Breast epithelium (tissue), 3 donors: ENCODE results near the gene FAM107A.

Source experiments
- POLR2AphosphoS5 ChIP-seq, 3 donors: sonication (generic); formaldehyde crosslinking; IDR thresholded peaks; one replicate each; pipeline ENCODE4 v1.6.1; 2017; ENCODE audit warnings: antibody characterized with exemption in 3 of 3
- TF ChIP-seq, protein P1 (sequence below), 3 donors: fragments of 450-650 bp; IDR thresholded peaks; one replicate each; pipeline ENCODE4 v1.5.1; 2016 to 2017; ENCODE audit warnings: antibody characterized with exemption in 3 of 3, mild to moderate bottlenecking in 3 of 3, moderate library complexity in 3 of 3

DNA sequence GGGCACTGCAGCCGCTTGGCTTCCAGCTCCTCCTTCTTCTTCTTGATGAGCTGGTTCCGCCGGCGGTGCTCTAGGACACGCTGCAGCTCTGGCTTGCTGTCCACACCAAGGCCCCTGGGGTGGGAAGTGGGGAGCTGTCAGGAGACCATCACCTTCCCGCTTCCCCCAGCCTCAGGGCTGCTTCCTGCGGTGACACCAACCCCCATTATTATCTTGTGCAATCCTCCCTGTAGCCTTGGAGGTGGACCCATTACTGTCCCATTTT, 10.0 kb downstream of the FAM107A start:
- TF ChIP-seq, protein P1, sequence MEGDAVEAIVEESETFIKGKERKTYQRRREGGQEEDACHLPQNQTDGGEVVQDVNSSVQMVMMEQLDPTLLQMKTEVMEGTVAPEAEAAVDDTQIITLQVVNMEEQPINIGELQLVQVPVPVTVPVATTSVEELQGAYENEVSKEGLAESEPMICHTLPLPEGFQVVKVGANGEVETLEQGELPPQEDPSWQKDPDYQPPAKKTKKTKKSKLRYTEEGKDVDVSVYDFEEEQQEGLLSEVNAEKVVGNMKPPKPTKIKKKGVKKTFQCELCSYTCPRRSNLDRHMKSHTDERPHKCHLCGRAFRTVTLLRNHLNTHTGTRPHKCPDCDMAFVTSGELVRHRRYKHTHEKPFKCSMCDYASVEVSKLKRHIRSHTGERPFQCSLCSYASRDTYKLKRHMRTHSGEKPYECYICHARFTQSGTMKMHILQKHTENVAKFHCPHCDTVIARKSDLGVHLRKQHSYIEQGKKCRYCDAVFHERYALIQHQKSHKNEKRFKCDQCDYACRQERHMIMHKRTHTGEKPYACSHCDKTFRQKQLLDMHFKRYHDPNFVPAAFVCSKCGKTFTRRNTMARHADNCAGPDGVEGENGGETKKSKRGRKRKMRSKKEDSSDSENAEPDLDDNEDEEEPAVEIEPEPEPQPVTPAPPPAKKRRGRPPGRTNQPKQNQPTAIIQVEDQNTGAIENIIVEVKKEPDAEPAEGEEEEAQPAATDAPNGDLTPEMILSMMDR (IDR thresholded peaks at IDR 0.05) = no peak
- no peak for TF ChIP-seq POLR2AphosphoS5 (IDR thresholded peaks at IDR 0.05)
